ACHN (cell line): ENCODE measurements around the gene BMPR1B.

Experiments used
- DNase-seq: peaks from one replicate; pipeline ENCODE4 v3.0.0-alpha.2; 2015
- in situ Hi-C: cut with HindIII; loops from 2 replicates; pipeline ENCODE4 v1.10.0; 2017; ENCODE audit warnings: low sequenced_read_pairs, low pct_ligation_motif_present, low pct_unique_long_range_greater_than_20kb

The BMPR1B gene

DNA sequence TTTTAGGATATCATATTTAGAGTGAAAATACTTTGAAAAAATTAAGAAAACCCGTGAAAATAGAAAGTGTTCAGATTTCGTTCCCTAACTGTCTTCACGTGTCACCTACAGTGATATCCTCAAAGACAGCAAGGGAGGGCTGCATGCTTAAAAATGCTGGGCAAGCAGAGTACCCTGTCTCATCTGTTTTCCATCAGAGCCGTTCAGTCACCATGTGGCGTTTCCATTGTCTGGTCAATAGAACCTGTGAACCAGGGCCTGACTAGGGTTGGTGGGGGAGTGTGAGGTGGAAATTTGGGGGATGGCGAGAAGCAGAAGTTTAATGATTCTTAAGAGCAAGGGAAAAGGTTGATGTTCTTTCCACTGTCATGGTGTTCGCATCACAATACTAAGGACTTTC lies 173.9 kb downstream of the BMPR1B start:
- DNase-seq, result no peak
- in situ Hi-C loops, result no loop called here

DNA sequence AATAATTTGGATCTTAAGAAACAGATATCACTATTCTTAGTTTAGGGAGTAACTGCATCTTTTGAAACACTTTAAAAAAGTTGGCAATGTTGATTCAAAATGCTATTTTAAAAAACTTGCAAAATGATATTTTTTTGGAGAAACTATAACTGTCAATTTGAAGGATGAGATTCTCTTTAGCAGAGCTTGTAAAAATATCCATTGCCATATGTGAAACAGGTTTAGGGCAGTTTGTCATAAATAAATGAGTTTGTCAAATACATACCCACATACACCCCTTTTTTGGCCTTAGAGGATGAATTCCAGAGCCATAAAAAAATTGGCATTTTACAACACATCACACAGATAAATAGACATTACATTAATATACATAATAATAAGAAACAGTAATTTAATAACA lies 174.6 kb downstream of the BMPR1B start:
- DNase-seq, result no peak
- in situ Hi-C loops, result no loop called here

DNA sequence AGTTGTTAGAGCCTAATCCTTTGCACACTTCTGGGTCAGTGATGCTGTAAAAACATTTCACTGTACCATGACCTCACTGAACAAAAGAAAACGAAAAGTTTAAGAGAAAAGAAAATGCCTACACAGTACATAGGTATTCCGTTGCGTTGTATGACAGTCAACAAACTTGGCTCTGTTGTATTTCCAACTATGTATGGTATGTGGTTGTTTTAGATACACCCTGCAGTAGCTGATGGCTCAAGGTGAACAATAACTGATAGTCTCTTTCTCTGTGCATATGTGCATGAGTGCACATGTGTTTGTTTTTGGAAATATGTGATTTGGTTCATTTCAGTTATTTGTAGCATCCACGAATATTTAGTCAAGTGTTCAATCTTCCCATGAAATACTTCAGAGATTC lies 176.0 kb downstream of the BMPR1B start:
- in situ Hi-C loops, result no loop called here

DNA sequence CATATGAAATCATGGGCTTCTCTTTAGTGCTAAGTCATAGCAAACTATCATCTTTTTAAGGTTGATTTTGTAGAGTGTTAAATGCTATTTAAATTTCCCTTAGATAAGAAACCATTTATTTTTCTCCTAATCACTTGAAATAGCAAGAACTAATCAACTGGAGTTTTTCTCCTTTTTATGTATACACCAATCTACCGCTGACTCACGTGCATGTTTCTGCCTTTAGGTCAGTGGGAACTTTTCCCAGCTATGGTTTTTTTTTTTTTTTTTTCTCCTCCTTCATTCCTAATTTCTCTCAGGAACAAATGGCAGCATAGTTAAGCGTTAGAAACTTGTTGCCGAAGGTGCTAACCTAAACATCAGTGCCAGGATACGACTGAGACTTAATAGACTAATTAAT lies 176.4 kb downstream of the BMPR1B start:
- in situ Hi-C loops, result no loop called here
- no peak for DNase-seq

More for the DNA sequence above, 176.0 kb downstream of the BMPR1B start:
- no peak for DNase-seq

DNA sequence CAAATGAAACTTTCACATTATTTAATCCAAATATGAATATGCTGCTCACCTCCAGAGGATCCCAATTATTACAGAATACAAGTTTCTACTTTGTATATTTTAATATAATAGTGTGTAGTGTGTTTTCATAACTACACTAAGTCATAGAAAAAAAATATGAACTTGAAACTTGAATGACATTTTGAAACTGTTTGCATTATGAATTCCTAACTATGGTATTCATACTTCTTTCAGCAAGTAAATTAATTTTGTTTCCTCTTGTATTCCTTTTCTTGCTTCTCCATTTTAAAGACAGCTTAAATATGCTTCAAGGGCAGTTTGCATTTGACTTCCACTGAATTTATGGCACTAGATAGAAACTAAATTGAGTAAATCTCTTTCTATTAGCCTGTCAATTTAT lies 177.1 kb downstream of the BMPR1B start:
- DNase-seq, result no peak
- in situ Hi-C loops, result no loop called here

DNA sequence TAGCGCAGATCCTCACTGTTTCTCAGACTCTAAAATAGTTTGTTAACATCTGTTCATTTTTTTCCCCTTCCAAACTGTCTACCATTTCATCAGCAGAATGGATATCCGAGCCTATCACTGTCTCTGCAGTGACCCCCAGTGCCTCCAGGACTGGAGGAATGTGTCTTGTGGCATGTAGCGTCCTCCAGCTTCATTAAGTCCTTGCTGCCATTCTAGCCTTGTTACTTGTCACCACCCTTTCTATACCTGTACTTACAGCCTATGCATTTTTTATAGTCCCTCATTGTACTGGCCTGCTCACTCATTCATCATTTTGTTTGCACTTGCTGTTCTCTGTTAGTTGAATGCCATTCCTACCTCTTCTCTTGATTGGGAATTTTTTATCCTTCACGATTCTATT lies 179.1 kb downstream of the BMPR1B start:
- in situ Hi-C loops, result no loop called here
- DNase-seq, result no peak

DNA sequence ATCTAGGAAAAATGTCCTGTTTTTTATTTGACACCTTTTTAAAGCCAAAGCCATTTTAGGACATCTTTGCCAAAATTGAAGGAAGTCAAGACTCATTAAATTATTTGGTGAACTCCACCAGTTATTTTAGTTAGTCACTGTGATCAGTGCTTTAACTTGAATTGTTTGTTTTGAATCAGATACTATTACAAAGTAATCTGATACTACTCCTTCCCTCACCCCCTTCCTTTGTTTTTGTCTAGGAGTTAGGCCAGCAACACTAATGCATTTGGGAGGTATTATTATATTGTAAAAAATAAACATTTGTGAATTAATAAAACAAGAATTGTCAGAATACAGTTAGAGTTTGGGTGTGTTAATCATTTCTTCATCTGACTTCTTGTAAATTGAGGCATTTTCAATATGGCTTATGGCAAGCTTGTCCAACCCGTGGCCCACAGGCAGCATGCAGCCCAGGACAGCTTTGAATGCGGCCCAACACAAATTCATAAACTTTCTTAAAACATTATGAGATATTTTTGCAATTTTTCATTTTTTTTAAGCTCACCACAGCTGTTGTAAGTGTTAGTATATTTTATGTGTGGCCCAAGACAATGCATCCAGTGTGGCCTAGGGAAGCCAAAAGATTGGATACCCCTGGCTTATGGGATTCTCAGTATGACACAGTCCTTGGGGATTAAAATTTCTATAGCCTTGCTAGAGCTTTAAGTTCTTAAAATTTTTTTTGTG lies 182.2 kb downstream of the BMPR1B start:
- in situ Hi-C loops, result no loop called here
- no peak for DNase-seq

DNA sequence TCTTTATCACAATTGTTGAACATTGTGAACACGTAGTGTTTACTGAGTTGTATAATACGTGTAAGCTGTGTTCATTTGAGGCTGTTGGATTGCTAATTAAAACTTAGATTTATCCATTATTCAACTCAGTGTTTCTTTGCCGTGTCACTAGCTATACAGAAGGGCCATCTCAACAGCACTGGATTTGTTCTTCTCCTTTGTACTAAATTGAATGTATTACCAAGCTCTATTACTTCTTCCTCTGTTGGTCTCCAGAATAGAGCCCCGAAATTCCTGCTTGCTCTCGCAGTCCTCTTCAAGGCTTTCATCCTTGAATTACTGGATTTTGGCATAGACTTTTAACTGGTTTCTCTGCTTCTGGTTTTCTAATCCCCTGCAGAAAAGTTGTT lies 182.8 kb downstream of the BMPR1B start:
- DNase-seq, result no peak
- in situ Hi-C loops, result no loop called here

DNA sequence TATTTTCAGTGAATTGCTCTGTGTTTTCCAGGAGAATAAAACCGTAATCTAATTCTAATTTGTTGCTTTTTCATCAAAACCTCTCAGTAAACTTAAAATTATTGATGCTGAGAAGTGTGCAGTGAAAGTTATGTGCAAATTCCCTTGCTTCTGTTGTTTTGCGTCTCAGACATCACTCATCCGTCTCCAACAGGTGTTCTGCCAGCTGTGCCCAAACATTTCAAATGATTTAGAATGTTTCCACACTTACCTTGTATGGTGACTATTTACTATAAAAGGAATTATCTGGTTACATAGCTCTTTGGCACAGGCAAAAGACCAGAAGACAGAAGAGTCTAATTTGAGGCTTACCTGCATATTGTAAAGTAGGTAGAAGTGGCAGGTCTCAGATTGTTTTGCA lies 184.0 kb downstream of the BMPR1B start:
- in situ Hi-C loops, result no loop called here
- DNase-seq, result no peak

DNA sequence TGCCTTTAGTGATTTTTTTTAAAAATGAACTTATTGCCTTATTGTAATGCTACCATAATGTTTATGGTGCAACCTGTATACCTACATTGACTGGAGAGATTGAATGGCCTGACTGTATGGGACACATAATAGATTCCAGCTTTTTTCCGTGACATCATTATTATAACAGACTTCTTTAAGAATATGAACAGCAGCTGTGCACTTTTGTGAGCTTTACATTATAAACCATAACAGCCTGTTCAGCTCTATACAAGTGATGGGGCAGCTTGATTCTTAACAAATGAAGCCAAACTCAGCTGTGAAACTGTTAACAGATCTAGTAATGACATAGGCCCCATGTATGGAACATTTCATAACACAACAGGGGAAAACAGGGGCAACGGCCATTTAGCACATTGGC lies 187.0 kb downstream of the BMPR1B start:
- DNase-seq, result no peak
- in situ Hi-C loops, result no loop called here

DNA sequence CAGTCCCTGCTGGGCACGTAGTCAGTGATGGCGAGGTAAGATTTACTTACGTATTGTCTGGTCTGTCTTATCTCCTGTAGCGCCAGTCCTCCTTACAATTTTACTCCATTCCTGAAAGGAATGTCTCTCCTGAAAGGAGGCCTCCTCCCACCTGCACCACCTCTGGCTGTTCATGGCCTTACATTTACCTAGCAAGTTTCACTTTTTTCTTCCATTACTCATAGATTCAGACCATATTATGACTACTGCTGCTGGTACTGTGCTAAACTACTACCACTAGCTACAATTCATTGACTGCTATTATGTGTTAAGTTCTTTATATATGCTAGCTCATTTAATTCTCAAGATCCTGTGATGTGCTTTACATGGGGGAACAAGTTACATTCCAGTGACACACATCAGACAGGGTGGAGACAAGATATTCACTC lies 189.9 kb downstream of the BMPR1B start:
- in situ Hi-C loops, result no loop called here
- no peak for DNase-seq

DNA sequence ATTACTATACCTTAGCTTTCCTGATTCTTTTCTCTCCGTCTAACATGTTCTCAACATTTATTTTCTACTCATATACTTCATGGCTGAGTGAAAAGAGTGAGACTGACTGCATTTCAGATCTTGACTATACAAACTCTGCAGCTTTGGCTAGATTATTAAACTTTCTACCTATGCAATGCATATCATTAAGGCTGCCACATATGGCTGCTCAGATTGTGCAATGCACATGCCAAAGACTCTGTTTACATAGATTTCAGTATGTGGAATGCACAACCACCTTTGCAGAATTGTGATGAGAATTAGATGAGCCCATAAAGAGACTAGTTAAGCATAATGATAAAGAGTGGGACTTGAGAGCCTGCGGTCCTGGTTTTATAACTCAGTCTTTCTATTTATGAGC lies 196.5 kb downstream of the BMPR1B start:
- DNase-seq, result no peak
- in situ Hi-C loops, result no loop called here

DNA sequence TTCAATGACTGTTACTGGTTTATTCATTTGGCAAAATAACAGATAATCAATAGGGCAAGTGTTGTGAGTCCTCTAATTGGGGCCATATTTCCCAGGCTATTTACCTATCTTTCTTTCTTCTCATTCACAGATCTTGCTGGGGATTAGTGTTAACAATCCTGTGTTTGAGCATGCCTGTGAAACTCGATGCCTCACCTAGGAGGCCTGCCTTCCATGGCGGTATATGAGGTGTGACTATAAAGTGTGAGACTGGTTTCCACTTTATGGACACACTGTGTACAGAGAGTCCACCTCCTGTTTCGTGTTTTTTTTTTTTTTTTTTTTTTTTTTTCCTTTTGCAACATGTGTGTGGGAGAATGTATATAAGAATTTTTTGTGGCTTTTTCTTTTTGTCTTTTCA lies 199.3 kb downstream of the BMPR1B start:
- DNase-seq, result no peak
- in situ Hi-C loops, result no loop called here

DNA sequence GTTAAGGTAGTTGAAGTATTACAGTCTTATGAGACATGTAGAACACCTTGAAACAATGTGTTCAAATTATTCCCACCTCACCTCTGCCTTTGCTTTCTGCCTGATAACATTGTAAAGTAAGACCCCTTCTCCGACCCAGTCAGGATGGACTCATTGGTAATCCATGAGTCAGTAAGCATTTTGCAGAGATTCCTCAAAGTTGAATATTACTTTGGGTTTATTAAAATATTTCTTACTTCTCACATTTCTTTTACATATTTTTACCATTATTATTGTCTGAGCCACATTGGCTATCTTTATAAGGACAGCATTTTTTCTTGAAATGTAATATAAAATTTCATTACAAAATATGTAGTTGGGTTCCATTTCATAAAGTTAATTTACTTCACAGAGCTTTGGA lies 201.6 kb downstream of the BMPR1B start:
- in situ Hi-C loops, result no loop called here
- no peak for DNase-seq

DNA sequence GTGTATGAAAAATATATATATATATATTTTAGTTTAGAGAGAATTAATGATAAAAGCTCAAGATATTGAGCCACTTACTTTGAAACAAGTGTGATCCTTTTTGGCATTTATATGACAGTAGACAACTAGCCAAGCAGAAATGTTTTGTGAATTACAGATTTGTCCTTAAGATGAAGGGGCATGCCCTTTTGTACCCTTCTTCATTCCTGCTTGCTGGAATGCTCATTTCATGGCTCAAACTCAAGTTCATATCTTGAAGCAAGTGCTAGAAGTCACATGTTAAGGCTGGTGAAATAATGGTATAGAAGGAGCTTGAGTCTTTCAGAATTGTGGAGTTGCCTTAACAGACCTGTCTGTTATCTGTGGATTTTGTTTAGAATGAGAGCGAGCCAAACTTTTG lies 203.0 kb downstream of the BMPR1B start:
- no peak for DNase-seq
- in situ Hi-C loops, result no loop called here

DNA sequence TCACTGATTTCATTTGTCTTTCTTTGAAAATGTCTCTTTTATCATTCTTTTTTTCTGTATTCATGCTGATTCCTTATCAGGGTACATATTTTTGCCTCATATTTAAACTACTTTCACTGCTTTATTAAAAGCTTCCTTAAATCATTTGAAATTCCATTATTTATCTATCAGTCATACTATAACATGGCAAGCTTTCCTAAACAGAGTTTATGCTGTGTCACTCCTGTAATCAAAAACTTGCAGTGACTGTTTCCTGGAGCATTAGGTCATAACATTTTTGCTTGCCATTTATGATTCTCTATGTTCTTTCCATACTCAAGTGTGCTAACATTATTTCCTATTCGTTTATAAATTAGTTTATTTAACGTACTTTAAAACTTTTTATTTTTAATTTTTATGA lies 203.7 kb downstream of the BMPR1B start:
- in situ Hi-C loops, result no loop called here
- no peak for DNase-seq

DNA sequence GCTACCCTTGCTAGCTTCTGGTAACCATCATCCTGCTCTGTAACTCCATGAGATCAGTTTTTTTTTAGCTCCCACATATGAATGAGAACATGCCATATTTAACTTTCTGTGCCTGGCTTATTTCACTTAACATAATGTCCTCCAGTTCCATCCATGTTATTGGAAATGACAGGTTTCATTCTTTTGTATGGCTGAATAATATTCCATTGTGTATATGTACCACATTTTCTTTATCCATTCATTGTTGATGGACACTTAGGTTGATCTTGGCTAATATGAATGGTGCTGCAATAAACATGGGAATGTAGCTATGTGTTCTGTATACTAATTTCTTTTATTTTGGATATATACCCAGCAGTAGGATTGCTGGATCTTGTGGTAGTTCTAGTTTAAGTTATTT lies 204.7 kb downstream of the BMPR1B start:
- in situ Hi-C loops, result no loop called here
- no peak for DNase-seq

DNA sequence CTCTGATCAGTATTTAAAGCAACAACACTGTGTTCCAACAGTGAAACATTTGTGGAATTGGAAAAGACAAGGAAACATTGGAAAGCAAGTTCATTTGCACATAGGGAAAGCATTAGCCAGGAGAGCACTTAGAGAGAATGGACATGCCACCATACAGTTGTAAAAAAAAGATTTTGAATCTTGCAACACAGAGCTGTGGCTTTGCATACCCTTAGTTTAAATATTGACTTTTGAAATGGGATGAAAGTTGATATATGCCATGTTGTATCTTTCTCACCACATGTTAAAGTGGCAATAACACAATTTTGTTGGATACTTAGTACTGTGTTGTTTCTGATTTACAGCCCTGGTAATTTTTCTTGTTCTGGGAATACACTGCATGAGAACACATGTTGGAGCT lies 208.1 kb downstream of the BMPR1B start:
- in situ Hi-C loops, result no loop called here
- DNase-seq, result no peak

DNA sequence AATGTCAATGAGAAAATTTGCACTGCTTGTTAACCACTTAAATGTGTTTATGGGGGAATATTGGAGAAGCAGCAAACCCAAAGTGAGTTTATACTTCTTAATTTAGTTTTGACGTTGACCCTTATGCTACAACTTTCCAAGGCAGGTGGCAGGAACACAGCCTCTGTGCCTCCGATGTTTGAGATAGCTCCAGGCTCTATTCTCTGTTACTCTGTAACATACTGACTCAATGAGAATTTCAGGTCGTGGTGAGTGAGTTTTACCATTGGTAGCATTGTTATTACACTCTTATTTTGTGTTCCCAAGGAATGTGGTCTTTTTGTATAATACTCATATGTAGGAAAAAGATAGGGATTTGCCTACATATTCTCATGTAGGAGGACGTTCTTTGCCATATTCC lies 210.7 kb downstream of the BMPR1B start:
- DNase-seq, result no peak
- in situ Hi-C loops, result no loop called here

DNA sequence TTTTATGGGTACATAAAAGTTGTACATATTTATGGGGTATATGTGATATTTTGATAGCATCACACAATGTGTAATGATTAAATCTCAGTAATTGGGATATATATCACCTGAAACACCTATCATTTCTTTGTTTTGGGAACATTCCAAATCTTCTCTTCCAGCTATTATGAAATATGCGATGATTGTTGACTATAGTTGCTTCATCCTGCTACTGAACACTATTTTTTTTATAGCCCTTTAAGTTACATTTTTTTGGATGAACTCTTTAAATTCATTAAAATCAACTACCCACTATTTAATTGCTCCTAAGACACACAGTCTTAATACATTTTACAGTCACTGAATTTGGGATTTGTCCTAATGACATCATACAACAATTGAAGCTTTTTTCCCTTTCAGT lies 212.9 kb downstream of the BMPR1B start:
- in situ Hi-C loops, result no loop called here
- no peak for DNase-seq

DNA sequence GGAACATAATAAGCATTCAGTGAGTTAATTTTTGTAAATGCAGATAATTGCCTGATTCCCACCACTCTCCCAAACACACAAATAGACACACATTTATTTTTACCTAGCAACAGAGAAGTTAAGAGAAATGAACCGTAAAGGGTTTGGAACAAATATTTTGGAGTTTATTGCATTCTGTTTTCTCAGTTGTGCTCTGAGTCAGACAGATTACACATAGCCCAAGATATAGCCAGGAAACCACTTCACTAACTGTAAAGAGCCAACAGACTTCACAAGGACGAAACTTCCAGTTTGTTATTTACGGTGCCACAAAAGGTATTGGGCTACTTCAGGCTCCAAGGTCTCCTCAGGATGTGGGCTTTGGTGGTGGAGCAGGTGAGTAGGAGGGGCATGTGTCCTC lies 217.0 kb downstream of the BMPR1B start:
- in situ Hi-C loops, result no loop called here

More for the DNA sequence above, 217.0 kb downstream of the BMPR1B start:
- no peak for DNase-seq
